Right hindlimb (tissue), 1 donor: Measurements from ENCODE around the gene ARHGAP6.
A peak's percentile ranks its signal among the peaks of the same experiment; 100 is the strongest.

ENCODE experiments used
- DNase-seq: peaks from one replicate; pipeline ENCODE4 v3.0.0-alpha.2; 2018

Gene ARHGAP6

GRCh38 chrX:11205796-11206195 is 459.9 kb downstream of the ARHGAP6 start:
- no peak for DNase-seq

DNA sequence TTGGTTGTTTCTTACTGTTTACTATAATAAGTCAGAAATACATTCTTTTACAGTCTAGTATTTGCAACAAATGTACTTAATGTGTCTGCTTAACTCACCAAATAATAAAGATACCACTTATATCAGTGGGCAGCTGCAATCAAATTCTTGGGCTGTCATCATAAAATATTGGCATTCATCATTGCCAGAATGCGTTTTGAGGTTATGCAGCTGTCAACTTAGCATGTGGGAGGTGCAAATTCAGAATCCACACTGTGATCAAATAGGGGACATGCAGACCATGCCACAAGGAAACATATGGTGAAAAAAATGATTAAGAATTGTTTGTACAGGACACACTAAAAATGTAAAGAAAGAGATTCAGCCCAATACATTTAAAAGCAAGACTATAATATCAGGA is 468.0 kb downstream of the ARHGAP6 start:
- no peak for DNase-seq

DNA sequence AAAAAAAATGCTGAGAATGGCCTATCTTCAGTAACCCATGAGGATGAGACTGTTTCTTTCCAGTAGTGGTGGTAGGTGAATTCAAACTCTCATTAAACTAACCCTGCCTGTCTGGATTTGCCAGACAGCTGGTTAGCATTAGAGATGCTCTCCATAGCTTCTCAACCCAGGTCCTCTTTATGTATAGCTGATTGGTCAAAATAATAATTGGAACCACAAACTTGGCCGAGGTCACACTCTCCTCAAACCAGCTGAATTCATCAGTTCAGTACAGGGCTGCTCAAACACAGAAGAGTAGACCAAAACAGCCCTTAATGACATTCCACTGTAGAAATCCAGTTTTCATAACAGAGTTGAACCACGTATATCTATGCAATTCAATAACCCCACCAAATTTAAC is 469.2 kb downstream of the ARHGAP6 start:
- DNase-seq, result peak; percentile 37

- DNase-seq, result no peak
These were observed 472.7 kb downstream of the ARHGAP6 start for GRCh38 chrX:11193035-11193469.

DNA sequence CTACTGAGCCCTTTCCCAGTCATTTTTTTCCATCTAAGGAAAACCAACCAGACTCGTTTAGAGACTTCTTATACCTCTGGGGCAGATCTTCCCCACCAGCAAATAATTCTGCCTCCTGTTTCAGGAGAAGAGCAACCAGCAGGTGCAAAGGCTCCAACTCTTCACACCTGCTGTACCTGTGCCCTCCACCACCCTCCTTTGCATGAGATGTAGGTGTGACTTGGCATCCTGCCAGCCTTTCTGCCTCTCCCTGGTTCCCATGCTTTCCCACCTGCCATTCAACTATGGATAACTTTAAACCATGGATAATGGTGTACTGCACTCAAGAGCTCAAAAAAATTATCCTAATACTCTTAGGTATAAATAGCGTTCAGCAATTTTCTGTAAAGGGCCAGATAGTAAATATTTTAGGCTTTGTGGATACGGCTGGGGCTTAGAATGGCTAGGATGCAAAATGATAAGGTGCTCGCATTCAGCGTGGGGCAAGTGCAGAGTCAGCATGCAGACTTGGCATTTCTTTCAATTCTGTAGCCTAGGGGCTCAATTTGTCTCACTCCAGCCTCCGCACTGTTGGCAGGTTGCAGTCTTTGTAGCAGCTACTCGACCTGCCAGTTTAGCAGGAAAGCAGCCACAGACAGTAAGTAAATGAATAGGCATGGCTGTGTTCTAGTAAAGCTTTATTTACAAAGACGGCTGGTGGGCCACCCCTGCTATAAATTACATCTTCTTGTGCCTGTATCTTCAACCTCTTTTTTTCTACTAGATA is 474.8 kb downstream of the ARHGAP6 start:
- DNase-seq, result no peak

GRCh38 chrX:11189097-11189496 is 476.6 kb downstream of the ARHGAP6 start:
- DNase-seq, result no peak

DNA sequence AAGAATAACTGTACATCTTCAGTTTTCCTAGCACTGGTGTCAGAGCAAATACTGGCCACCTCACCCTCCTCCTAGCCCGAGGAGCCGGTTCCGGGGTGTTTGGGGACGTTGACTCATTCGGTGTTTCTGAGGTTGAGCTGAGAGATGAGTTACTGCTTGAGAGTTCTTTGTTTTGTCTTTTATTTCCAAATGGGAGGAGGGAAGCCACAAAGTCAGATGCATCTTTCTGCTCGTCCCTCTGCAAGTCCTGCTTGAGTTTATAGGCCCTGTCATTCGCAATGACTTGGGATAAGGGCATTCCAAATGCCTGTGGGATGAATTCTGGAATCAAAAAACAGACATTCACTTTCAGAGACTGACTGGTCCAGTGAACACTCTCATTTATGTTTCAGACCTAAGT is 477.1 kb downstream of the ARHGAP6 start:
- DNase-seq, result no peak

DNA sequence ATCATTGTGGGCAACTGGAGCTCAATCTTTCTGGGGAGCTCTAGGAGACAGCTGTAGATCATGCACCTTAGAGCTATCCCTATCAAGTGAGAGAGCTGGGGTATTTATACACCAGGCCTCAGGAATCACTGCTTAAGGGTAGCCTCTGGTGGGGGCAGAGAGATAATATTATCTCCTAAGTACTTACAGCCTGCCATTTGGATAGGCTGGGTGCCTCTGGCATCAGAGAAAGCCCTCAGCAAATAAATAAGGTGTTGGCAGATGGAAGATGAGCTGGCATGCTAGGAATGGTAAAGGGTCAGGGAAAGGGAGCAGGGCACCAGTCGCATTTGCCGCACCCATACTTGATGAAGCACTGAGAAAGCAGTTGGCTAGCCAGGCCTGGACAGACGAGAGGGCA is 478.7 kb downstream of the ARHGAP6 start:
- no peak for DNase-seq

DNA sequence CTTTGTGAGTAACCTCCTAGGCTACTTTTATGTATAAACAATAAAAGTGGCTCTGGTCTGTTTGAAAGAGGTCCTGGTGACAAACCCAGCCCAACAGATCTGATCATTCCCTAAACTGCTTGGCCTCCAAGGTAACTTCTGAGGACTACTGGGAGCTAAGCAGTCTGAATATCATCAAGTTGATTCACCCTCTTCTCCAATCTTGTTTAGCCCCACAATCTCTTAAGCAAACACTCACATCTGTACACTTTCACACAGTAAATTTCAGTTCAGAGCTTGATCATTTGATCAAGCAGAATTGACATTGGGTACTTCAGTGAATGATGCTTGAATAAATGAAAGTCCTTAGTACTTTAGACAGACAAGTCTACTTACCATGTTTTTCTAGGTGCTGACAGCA is 479.9 kb downstream of the ARHGAP6 start:
- DNase-seq, result no peak

DNA sequence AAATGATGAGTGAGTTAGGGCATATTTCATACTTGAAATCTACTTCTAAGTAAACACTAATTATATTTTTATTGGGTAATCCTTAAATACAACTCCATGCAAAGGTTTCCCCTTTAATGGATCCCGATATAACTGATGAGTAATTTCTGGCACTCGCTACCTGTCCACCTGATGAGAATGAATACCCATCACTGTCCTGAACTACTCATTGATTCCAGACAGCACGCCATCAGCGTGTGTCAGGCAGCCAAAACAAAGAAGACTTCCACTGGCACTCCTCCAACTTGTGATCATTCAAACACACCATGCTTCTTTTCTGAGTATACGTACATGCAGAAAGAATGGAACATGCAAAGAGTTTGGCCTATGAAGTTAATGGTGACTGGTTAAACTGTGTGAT is 485.1 kb downstream of the ARHGAP6 start:
- DNase-seq, result no peak

GRCh38 chrX:11172415-11172814 is 493.3 kb downstream of the ARHGAP6 start:
- DNase-seq, result no peak

- no peak for DNase-seq
These were observed 493.8 kb downstream of the ARHGAP6 start for GRCh38 chrX:11171956-11172355.

DNA sequence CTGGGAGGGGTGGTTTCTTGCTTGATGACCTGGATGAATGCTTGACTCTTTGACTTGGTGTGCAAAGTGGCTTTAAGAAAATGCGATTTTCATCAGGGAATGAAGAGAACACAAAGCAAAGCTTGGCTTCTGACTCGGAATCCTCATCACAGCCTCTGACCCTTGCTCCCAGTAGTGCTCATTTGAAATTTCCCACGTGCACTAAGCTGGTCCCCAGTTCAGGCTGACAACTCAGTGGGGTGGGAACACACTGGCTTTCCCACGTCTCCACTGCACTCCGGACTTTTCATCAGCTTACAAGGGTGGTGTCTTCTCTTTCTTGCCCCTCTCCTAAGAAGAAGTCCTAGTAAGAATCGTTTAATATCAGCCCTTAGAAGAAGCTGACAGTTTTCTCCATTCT is 501.3 kb downstream of the ARHGAP6 start:
- no peak for DNase-seq

GRCh38 chrX:11159149-11159548 is 506.6 kb downstream of the ARHGAP6 start:
- DNase-seq, result no peak

GRCh38 chrX:11151799-11152559 is 513.7 kb downstream of the ARHGAP6 start:
- no peak for DNase-seq

DNA sequence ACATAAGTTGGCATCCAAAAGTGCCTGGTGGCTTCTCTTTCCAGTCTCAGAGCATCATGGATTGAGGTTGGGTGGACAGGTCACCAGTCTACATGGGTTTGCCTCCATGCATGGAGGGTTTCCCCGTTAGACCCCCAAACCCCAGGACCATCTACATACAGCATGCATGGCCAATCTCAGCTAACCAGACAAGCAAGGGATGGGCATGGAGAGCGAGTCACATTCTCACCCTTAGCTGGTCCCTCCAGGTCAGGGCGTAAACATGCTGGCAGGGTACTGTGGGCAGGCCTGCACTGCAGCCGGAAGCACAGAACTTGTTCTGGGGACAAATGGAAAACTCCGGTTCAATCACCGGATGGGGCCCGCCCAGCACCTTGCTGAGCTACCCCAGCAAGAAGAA is 517.3 kb downstream of the ARHGAP6 start:
- no peak for DNase-seq

DNA sequence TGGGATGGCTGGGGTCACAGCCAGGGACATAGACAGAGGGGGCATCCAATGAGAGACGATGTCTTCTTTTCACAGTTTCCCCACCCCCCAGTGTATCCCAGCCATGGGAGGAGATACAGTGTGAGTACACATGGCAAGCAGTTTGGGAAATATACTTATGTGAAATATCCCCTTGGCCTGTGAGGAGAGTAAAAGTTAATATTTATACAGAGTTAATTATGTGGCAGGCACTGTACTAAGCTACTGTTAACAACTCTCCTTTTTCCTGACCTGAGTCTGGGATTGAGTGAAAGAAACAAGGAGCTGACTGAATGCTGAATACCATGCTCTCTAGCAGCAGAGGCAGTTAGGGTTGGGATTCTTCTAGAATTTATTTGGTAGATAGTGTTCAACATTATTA is 519.3 kb downstream of the ARHGAP6 start:
- no peak for DNase-seq

DNA sequence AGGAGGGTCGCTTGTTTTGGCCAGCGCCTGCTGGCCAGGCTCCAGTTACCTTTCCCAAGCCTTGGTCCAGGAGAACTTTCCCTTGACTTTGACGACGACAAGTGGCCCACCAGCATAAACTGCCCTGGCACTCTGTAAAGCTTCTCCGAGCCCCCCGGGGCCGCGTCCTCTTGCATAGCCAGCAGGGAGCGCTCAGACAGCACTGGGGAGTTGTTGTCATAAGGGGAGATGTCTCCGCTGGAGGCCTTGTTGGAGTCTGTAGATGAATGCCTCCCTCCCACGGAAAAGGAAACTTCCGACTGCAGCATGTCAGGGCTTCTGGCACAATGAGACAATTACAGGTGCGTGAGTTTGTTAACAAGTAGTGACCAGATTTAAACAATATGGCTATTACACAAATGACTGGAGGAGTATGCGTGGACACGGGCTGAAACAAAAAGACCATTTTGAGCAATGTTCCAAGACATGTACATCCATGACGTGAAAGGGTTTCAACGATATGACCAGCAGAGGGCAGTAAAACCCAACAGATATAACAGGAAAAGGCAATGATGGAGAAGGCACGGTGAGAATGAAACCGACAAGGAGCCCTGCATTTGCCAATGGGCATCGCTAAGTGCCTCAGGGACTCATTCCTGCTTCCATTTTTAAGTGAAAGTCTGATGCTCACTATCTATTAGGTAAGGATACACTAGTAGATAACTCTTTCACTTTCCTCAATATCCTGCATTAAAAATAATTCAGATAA is 521.6 kb downstream of the ARHGAP6 start:
- peak; percentile 52 for DNase-seq

DNA sequence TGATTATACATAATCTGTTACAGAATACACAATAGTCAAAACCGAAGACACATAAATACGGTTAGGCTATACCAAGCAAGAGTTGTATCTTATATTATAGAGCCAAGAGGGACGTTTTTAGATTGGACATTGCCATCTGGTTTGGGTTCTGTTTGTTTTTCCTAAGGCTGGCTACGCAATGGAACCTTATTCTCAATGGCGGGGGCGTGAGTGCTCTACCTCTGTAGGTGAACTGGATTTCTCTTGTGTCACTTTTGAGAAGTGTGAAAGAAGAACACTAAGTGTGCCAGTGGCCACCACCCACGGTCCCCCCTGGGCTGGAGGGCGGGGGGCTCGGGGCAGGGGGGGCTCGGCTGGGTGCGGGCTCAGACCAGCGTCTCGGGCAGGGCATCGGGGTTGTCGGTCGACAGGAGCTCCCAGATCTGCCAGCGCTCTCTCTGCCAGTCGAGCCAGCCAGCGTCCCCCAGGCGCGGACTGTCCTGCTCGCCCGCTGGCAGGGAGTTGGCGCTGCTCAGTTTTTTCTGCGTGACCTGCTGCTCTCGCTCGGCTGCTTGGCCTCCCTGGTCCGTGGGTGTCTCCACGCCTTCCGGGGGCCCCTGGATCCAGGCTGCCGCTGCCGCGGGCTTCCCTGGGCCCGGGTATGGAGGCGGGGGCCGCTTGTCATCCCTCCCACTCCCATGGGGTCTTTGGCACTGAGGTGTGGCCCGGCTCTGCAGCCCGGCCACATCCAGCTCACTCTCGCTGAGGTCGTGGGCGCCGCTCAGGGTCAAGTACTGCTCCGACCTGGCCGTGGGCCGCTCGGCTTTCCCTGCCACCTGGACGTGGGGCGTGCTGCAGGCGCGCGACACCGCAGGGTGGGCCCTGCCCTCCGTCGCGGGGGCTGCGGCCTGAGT is 527.0 kb downstream of the ARHGAP6 start:
- DNase-seq, result no peak

- no peak for DNase-seq
These were observed 528.1 kb downstream of the ARHGAP6 start for GRCh38 chrX:11137543-11138139.

GRCh38 chrX:11135564-11136185 is 530.0 kb downstream of the ARHGAP6 start:
- no peak for DNase-seq

- no peak for DNase-seq
These were observed 534.6 kb downstream of the ARHGAP6 start for GRCh38 chrX:11131146-11131545.
